ENCODE results near the gene CCDC197.

- TF ChIP-seq CTCF (IDR thresholded peaks at IDR 0.05; ENCODE audit: low read length) (no peak), EZH2 (IDR thresholded peaks at IDR 0.05; ENCODE audit: borderline replicate concordance, low read length) (no peak)
Observed at GRCh38 chr14:93974299-93974698, 22.8 kb upstream of the CCDC197 start.

Measured in OCI-LY1 (cell line).